Astrocyte of the cerebellum (primary cell): ENCODE measurements around the gene INPP4B.

Experiments
- DNase-seq: peaks from one replicate; pipeline ENCODE4 v3.0.0-alpha.2; 2011; ENCODE audit warnings: low read depth
- H3K4me3 ChIP-seq: 2 replicates; pipeline ENCODE4 v1.5.1; 2011; ENCODE audit warnings: mild to moderate bottlenecking, low read depth, low read length, moderate library complexity
- in situ Hi-C: cut with HindIII; loops from 2 replicates; pipeline ENCODE4 v1.10.0; 2017; ENCODE audit warnings: low sequenced_read_pairs
- TF ChIP-seq, protein P1 (sequence below): IDR thresholded peaks from 2 replicates; pipeline ENCODE4 v1.5.1; 2012; ENCODE audit warnings: low read length, low read depth, moderate library complexity, mild to moderate bottlenecking; ENCODE audit errors: missing control alignments

INPP4B gene

DNA sequence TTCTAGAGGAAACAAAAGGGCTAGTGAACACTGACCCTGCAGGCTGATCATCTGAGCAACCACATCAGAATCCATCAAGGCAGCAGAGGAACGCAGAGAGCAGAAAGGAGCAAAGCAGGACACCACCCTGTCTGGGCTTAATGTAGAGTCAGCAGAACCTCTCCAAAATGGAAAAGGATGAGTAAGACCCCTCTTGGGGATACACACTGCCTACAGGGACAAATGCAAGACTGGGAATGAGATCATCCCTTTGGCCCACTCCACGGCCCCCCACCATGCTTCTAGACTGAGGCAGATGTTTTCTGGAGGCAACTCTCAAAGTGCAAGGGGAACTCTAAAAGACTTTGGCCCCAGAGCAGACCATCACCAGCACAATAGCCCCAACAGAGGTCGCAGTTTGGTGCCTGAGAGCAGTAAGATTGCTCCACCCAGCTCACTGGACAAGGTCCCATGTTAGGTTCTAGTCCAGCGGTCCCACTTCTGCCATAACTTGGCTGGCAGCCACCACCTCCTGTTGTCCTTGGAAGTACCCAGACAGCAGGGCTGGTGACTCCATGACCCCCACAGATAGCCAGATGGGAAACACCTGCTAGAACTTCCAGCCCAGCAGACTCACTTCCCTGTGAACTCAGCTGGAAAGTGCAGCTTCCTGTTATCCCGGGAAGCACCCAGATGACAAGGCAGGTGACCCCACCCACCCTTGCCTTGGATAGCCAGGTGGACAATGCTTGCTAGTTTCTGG is 372.7 kb downstream of the INPP4B start:
- in situ Hi-C loops = no loop called here
- TF ChIP-seq, protein P1, sequence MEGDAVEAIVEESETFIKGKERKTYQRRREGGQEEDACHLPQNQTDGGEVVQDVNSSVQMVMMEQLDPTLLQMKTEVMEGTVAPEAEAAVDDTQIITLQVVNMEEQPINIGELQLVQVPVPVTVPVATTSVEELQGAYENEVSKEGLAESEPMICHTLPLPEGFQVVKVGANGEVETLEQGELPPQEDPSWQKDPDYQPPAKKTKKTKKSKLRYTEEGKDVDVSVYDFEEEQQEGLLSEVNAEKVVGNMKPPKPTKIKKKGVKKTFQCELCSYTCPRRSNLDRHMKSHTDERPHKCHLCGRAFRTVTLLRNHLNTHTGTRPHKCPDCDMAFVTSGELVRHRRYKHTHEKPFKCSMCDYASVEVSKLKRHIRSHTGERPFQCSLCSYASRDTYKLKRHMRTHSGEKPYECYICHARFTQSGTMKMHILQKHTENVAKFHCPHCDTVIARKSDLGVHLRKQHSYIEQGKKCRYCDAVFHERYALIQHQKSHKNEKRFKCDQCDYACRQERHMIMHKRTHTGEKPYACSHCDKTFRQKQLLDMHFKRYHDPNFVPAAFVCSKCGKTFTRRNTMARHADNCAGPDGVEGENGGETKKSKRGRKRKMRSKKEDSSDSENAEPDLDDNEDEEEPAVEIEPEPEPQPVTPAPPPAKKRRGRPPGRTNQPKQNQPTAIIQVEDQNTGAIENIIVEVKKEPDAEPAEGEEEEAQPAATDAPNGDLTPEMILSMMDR = no peak
- H3K4me3 ChIP-seq = no peak overlapping the region
- DNase-seq = no peak

DNA sequence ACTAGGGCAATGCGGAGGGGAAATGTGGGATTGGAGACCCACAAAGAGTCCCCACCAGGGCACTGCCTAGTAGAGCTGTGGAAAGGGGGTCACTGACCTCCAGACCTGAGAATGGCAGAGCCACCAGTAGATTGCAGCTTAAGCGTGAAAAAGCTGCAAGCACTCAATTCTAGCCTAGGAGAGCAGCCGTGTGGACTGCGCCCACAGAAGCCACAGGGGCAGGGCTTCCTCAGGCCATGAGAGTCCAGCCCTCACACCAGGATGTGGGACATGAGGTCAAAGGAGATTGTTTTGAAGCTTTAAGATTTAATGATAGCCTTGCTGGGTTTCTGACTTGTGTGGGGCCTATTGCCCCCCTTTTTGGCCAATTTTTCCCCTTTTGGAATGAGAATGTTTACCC is 379.0 kb downstream of the INPP4B start:
- TF ChIP-seq, protein P1 = no peak
- in situ Hi-C loops = no loop called here
- no peak overlapping the region for H3K4me3 ChIP-seq
- DNase-seq = no peak

DNA sequence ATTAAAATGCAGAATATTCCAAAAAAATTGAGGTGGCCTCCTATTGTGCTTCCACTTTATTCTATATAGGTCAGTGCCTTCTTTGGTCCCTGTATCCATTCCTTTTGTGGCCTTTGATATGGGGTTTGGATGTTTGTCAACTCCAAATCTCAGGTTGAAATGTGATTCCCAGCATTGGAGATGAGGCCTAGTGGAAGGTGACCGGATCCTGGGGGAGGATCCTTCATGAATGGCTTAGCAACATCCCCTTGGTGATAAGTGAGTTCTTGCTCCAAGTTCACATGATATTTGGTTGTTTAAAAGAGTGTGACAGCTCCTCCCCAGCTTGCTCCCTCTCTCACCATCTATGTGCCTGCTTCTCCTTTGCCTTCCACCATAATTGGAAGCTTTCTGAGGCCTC is 380.6 kb downstream of the INPP4B start:
- no peak for DNase-seq
- TF ChIP-seq, protein P1 = no peak
- in situ Hi-C loops = no loop called here
- no peak overlapping the region for H3K4me3 ChIP-seq

DNA sequence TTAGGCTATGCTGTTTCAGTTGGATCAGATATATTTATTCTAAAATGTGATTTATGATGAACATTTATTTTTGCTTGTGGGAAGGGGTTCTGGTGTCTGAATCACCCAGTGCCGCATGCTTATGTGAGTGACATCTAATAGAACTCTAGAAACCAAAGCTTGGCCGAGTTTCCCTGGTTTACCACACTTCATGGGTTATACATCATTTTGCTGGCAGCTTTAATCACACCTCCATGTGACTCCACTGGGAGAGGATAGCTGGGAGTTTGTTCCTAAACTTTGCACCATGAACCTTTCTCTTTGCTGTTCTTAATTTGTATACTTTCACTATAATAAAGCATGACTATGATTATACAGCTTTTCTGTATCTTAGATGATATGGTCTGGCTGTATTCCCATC is 382.9 kb downstream of the INPP4B start:
- in situ Hi-C loops = no loop called here
- peak; percentile 93 for DNase-seq

DNA sequence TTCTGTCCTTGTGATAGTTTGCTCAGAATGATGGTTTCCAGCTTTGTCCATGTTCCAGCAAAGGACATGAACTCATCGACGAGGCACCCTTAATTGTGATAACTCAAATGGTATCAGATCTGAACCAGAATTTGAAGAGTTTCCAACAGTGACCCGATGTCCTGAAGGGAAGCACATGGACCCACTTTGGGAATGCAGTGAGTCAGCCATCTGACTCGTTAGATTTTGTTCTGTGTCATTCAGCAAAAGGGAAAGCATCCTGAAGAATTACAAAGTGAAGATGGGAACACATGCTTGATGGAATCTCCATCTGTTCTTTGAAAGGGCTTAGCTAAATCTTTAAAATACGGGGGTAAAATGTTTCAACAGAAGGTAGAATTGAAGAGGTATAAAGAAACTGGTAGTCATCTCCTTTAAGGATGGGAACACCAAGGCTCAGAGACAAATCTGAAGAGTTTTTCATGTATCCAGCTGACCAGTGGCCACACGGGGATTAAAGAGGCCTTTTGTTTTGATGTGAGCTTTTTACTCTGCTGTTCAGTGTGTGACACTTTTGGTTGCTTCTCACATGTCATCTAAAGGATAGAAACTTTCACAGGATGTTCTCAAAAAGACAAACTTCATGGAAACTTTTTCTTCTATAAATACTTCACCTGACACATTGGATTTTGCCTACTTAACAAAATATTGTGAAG is 393.8 kb downstream of the INPP4B start:
- no peak overlapping the region for H3K4me3 ChIP-seq
- TF ChIP-seq, protein P1 = no peak
- in situ Hi-C loops = no loop called here

More for the DNA sequence above, 382.9 kb downstream of the INPP4B start:
- TF ChIP-seq, protein P1 = no peak
- no peak overlapping the region for H3K4me3 ChIP-seq

DNA sequence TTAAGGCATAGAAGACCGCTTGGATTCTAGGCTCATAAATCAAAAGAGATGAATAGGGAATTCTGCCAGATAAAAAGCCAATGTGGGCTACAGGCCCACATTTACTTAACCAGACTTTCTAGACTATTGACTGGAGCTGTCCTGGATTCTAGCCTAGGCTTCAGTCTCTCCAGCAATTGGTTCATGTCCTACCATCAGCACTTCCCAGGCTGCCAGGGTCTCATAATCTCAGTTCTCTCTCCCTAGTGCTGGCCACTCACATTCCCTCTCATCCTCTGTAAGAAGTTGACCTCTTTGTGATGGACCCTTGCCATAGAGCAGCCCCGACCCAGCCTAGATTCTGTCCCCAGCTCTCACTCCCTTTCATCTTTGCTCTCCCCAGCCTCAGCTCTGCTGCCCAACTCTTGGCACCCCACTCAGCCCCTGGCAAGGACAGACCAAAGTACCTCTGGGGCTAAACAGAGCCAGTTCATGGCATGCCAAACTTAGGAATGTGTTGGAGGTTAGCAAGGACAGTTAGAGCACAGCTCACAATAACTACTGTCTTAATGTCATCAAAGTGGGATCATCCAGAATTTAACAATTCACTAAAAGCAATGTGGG is 396.2 kb downstream of the INPP4B start:
- DNase-seq = peak; percentile 6
- TF ChIP-seq, protein P1 = no peak
- no peak overlapping the region for H3K4me3 ChIP-seq
- in situ Hi-C loops = no loop called here

More for the DNA sequence above, 393.8 kb downstream of the INPP4B start:
- no peak for DNase-seq
